GM12891 (cell line): Measurements from ENCODE around the gene SHROOM3.

Experiments
- PAX5 ChIP-seq: IDR thresholded peaks from 2 replicates; pipeline ENCODE4 v1.6.1; 2011; ENCODE audit warnings: low read length, moderate library complexity, mild to moderate bottlenecking; ENCODE audit not compliant: insufficient read depth, severe bottlenecking
- POLR2A ChIP-seq: IDR thresholded peaks from 2 replicates; pipeline ENCODE4 v1.6.1; 2011; ENCODE audit warnings: low read depth, low read length, control low read depth
- POLR2AphosphoS5 ChIP-seq: IDR thresholded peaks from 2 replicates; pipeline ENCODE4 v1.6.1; 2011; ENCODE audit warnings: low read depth, low read length, control low read depth
- POU2F2 ChIP-seq: IDR thresholded peaks from 2 replicates; pipeline ENCODE4 v1.6.1; 2011; ENCODE audit warnings: low read depth, mild to moderate bottlenecking, control low read depth, low read length, moderate library complexity
- TAF1 ChIP-seq: IDR thresholded peaks from 2 replicates; pipeline ENCODE4 v1.6.1; 2011; ENCODE audit warnings: low read depth, low read length, control low read depth

DNA sequence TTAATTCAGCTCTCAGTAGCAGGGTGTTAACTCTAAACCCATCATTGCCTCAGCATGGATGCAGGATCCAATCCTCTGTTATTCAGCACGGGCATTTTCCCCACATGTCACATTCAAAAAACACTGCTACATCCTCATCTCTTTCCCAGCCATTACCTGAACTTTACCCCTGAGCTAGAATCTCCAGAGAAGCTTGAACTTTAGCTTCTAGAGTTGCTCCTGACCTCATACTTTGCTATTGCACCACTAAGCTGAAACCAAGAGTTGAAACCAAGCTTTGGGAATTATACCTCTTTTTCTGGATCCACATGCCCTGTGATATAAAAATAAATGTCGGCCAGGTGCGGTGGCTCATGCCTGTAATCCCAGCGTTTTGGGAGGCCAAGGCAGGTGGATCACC, 90.7 kb downstream of the SHROOM3 start:
- TF ChIP-seq POLR2A, result no peak
- TF ChIP-seq POLR2AphosphoS5, result no peak
- TF ChIP-seq POU2F2, result no peak
- no peak for TF ChIP-seq TAF1
- no peak for TF ChIP-seq PAX5
